HG03460 (cell line): ENCODE data around the gene PNPLA7.

Experiments used
- ATAC-seq: cut with Tn5 transposase; IDR thresholded peaks from one replicate; pipeline ENCODE4 v1.9.1; 2021; ENCODE audit not compliant: unreplicated experiment

PNPLA7 gene

DNA sequence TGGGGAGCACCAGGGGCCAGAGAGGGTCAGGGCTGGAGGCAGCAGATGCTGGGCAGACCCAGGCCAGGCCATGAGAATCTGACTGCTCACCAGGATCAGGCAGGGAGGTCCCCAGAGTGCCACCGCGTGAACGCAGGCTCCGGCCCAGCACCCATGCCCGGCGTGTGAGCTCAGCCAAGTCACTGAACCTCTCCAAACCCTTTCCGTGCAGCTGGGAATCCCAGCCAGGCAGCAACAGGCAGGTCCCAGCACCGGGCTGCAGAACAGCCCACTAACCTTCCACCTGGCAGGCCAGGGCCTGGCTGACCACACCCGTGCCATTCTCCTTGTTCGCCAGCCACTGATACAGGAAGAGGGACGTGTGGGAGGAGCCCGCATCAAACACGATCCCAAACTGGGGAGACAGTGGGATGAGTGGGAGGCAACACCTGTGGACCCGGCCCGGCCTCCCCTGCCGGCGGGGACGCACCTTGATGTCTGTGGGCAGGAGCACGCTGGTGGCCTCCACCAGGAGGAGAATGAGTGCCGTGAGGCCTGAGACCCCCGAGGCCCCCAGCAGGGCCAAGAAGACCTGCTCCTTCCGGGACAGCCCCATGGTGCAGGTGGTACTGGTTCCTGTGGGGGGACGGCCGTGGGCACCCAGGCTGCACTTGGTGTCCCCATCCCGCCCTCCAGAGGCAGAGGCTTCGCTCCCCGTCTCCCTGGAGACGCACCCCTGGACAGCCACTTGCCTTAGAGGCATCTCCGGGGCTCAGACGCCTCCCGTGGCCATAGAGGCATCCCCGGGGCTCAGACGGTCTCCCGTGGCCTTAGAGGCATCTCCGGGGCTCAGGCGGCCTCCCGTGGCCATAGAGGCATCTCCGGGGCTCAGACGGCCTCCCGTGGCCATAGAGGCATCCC, 112.3 kb downstream of the PNPLA7 start:
- no peak for ATAC-seq

DNA sequence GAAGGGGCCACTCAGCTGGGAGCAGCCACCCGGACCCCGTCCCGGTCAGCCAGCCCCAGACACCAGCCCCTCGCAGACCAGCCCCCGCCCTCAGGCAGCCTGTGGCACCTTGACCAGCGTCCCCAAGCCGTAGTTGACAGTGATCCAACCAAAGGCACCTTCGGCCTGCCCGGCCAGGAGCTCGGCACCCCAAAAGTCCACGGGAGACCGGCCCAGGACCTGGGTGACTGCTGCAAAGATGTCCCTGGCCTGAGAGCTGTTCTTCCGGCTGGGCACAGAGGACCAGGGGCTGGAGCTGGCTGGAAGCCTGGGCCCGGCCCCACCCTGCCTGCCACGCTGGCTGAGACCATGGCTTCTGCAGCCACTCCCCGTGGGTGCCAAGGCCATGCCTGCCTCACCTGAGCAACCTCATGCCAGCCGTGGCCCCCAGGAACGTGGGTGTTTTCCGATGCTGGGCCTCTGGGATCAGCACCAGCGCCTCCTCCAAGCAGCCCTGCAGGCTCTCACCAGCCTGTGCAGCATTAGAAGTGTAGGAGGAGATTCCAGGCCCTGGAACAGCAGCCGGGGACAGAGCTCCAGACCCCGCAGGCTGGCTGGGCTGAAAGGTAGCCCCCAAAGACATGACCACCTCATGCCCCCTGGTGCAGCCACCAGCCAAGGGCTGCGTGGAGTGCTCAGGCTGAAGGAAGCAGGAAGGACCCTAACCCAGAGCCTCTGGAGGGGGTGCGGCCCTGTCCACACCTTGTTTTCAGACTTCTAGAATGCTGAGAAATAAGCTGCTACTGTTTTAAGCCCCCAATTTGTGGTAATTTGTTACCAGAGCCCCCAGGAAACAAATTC, 113.2 kb downstream of the PNPLA7 start:
- no peak for ATAC-seq

DNA sequence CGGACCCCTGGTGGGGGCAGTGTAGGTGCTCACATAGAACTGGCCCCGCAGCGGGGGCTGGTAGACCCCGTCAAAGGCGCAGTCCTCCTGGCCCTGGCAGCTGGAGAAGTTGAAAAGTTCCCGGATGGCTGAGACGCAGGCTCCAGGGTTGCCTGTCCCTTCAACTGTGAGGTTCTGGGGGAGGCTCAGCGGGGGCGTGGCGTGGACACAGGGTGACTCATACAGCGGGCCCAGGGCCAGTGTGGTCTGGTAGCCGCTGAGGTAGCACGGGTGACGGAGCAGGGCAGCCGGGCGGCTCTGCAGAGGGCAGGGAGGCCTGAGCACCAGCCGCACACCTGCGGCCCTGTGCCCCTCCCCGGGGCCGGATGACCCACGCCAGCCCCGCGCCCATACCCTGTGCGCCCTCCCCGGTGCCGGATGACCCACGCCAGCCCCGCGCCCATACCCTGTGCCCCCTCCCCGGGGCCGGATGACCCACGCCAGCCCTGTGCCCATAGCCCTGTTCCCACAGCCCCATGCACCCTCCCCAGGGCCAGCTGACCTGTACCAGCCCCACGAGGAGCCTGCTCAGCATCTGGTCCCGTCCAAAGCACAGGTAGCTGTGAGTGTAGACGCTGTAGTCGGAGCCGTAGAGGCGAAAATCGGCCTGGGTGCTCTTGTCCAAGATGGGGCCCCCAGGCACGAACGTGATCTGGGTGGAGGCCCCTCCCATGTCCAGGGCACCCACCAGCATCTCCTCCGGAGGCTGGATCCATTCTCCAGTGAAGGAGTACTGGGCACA, 114.0 kb downstream of the PNPLA7 start:
- no peak for ATAC-seq

DNA sequence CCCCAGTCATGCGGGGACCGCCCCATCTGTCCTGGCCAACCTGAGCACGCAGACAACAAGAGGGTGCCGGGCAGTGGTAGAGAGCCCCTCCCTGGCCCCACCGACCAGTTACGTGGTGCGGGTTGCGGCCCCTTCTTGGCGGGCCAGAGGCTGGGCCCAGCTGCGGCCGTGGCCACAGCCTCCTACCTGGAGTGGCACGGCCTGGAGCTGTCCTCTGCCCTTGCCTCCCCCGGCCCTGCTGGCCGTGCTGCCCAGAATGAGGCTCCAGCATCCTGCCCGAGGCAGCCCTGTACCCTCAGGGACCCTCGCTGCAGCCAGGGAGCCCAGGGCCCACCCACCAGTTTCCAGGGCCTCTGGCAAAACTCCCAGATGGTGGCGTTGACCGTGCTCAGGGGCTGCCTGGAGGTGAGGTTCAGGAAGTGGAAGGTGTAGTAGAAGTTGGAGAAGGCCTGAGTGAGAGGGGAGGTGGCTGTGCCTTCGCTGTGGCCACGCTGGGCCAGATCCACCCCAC, 114.8 kb downstream of the PNPLA7 start:
- no peak for ATAC-seq

DNA sequence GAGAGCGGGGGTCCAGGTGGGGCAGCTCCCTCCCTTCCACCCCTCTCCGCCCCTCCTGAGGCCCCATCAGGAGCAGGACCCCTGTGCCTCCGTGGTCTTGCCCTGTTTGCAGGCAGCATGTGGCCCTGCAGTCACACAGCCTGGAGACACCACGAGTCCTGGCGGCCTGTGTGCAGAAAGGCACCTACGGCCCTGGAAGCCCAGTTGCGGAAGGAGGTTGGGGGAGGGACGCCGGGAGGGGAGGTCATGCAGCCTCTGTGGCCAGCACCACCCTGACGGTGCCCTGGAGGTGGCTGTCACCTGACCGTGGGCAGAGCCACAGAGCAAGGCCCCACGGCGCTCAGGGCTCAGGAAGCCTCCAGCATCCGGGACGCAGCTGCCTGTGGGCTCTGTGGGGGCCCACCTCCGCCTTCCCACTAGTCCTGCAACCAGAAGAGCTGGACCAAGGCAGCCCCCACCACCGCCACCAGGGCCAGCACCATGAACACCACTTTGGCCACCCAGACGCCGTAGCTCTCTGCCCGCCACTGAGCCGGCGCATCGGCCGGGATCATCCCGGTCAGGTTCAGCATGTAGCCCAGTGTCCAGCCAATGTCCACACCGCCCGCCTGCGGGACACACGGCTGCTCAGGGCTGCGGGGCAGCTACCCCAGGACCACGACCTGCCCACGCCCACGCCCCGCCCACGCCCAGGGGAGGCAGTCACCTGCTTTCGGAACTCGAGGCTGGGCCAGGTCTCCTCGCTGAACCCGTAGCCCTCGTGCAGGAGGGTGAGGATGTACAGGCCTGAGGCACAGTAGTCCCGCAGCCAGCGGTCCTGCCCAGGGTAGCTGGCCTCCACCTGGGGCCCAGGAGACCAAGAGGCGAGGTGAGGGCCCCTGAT, 115.5 kb downstream of the PNPLA7 start:
- ATAC-seq = no peak

DNA sequence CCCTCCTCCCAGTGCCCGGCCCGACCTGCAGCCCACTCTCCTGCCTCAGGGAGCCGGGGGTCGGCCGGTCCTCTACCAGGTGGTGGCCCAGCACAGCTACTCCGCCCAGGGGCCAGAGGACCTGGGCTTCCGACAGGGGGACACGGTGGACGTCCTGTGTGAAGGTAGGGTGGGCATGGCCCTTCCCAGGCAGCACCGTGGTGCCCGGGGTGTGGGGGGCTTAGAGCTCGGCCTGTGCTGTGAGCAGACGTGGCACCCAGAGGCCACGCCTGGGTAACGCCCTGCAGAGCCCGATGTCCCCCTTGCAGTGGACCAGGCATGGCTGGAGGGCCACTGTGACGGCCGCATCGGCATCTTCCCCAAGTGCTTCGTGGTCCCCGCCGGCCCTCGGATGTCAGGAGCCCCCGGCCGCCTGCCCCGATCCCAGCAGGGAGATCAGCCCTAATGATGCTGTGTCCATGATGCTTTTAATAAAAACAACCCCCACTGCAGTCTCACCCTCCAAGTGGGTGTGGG, 116.2 kb downstream of the PNPLA7 start:
- no peak for ATAC-seq

DNA sequence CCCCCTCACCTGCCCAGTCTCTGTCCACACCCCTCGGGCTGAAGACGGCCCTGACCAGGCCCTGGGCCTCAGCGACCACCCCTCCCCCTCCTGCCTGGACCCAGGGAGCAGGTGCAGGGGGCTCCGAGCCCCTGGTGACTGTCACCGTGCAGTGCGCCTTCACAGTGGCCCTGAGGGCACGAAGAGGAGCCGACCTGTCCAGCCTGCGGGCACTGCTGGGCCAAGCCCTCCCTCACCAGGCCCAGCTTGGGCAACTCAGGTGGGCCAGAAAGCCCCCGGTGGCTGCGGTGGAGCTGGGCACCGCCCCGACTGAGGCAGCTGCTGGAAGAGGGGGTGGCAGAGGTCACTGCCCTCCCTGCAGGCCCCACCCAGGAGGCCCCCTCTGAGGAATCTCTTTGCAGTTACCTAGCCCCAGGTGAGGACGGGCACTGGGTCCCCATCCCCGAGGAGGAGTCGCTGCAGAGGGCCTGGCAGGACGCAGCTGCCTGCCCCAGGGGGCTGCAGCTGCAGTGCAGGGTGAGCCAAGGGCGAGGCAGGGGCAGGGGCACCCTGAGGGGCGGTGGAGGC, 116.8 kb downstream of the PNPLA7 start:
- ATAC-seq = no peak

DNA sequence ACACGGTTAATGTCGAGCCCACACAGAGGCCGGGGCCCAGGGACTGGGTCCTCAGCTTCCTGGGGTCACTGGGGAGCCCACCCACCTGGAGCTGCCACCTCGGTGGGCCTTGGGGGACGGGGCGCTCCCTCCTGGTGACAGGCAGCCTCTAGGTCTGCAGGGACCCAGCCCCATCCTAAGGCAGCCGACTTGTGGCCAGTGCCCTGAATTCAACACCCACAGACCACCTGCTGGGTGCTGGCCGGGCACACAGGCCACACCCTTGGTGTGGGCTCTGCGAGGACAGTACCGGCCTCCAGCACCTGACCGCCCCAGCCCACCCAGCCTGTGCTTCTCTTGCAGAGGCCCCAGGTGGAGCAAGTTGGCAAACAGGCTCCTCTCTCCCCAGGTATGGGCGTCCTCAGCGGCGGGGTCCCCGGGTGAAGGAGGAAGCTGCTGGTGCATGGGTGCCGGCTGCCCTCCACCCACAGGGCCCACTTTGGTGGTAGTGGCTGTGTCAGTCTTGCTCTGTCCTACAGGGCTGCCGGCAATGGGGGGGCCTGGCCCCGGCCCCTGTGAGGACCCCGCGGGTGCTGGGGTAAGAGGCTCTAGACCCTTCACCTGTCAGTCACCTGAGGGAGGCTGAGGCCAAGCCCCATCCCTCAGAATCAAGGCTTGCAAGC, 117.4 kb downstream of the PNPLA7 start:
- ATAC-seq = no peak

DNA sequence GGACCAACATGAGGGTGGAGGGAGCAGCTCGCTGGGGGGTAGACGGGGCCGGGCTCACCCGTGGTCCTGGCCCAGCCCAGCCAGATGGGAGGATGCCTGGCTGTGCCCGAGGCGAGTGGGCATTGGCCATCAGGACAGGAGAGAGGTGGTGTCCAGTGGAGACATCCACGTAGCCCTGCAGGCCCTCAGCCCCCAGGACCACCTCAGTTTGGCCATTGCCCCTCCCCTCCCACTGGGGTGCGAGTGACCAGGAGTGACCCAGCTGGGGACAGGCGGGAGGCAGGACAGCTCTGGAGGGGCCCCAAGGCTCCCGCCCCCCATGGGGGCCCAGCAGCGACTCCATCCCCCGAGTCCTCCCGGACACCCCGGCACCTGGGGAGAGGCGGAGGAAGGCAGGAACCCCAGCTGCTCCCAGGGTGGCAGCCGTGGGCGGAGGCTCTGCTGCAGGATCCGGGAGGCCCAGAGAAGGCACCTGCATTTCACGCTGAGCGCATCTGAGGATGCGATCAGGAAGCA, 118.7 kb downstream of the PNPLA7 start:
- ATAC-seq = no peak

DNA sequence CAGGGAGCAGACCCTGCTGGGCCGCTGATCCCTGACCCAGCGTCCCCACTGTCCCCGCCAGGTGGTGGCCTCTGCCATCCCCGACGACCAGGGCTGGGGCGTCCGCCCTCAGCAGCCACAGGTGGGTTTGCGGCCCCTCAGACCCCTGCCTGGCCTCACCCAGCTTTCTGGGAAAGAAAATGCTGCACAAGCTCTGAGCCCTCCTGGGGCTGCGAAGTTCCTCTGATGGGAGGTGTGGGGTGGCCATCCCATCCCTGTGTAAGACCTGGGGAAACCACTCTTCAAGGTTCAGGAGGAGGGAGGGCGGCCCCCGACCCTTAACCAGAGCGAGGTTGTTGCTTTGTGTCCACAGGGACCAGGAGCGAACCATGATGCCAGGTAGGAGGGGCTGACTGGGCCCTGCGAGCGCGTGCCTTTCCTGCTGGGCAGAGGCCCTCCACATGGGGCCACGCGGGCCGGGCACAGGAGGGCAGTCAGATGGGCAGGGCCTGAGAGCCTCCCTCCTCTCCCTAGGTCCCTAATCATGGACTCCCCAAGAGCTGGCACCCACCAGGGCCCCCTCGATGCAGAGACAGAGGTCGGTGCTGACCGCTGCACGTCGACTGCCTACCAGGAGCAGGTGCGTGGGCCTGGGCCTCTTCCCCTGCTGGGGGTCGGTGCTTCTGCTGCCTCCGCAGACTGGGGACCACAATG, 119.3 kb downstream of the PNPLA7 start:
- no peak for ATAC-seq

DNA sequence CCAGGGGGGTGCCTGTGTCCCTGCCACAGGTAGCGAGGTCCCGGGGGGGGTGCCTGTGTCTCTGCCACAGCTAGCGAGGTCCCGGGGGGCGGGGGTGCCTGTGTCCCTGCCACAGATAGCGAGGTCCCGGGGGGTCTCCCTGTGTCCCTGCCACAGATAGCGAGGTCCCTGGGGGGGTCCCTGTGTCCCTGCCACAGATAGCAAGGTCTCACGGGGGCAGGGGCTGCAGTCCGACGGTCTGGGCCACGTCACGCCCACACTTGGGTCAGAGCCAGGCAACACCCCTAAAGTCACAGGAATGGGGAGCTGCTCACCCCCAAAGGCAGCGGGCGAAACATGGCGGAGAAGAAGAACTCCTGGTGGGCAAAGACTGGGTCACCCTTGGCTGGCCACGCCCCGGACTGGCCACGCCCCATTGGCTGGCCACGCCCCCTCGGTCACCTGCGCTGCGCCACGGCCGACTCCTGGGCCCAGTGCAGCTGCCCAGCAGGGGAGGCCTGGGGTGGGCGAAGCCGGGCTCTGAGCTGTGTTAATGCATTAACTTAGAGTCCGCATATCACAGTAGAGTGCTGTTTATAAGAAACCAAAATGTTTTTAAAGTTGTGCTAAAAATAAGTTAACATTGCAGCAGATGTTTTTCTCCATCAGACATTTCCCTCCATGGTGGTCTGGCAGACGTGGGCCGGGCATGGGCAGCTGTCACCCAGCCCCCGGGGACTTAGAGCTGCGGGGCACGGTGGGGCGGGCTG, 120.1 kb downstream of the PNPLA7 start:
- ATAC-seq = no peak

DNA sequence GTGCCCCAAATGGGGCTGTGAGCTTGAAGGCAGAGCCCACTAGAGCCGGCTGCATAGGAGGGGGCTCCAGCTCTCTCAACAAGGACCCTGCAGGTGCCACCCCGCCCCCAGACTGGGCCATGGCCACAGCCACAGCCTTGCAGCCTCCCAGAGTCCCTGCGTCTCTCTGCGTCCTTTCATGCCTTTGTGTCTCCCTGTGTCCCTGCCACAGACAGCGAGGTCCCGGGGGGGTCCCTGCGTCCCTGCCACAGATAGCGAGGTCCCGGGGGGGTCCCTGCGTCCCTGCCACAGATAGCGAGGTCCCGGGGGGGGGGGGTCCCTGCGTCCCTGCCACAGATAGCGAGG, 120.7 kb downstream of the PNPLA7 start:
- ATAC-seq = no peak

DNA sequence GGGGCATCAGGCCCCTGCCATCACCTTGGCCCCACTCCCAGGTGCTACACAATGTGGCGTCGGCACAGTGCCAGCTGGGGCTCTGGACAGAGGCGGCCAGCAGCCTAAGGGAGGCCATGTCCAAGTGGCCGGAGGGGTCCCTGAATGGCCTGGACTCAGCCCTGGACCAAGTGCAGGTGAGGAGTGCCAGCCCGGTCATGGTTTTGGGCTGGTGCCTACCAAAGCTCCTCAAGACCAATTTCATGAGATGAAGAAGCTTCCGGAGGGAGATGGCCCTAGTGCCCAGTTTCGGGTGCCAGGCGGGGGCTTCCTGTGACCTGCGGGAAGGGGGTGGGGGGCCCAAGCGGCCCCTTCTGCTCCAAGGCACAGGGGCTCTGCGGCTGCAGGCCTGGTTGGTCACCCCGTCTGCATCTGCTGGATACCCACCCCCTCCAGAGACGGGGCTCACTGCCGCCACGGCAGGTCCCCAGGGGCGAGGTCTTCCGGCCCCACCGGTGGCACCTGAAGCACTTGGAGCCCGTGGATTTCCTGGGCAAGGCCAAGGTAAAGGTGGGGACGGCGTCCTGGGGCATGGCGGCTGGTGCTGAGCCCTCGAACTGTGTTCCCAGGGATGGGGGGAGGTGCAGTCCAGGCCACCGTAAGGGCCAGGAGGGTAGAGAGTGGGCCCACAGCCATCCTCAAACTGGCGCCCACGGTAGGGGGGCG, 121.2 kb downstream of the PNPLA7 start:
- no peak for ATAC-seq

DNA sequence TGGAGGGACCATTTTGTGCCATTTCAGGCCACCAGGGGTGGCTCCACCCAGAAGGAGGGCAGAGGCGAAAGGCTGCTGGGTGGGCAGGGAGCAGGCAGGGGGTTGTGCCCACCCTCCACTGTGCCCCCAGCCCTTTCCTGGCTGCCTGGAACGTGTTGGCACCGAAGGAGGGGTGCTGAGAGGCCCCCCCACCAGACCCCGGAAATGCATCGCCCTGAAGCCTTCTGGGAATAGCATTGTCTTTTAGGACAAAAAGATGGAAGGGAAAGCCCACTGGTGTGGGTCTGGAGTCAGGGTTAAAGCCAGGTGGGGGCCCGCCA, 121.9 kb downstream of the PNPLA7 start:
- ATAC-seq = no peak

DNA sequence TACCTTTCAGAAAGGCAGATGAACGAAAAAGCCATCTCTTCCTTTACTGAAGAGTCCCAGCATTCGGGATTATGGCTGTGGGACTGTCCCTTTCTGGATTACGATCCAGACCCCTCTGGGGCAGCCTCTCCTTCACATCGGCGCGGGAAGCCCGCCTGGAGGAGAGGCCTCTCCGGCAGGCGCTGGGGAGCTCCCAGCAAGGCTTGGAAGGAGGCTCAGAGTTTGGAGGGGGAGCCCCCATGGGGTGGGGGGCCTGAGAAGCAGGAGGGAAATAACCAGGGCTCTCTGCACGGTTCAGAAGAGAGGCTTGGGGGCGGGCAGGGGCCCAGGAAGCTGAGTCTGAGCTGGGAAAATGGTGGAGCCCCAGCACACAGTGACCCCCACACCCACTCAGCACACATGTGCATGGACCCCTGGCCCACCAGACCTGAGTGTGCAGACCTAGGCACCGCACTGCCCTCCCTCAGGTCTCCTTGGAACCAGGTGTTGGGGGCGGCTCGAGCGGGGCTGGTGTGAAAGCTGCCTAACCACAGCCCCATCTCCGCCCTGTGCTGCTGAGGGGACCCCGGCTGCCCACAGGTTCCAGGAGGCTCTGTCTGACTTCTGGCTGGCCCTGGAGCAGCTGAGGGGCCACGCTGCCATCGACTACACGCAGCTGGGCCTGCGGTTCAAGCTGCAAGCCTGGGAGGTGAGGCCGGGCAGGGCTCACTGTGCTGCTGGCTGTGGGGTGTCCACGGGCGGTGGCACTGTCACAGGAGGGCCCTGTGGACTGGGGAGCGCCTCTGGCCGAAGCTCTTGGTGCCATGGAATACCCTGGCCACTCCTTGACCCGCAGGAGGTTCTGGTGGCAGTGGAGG, 122.5 kb downstream of the PNPLA7 start:
- no peak for ATAC-seq

DNA sequence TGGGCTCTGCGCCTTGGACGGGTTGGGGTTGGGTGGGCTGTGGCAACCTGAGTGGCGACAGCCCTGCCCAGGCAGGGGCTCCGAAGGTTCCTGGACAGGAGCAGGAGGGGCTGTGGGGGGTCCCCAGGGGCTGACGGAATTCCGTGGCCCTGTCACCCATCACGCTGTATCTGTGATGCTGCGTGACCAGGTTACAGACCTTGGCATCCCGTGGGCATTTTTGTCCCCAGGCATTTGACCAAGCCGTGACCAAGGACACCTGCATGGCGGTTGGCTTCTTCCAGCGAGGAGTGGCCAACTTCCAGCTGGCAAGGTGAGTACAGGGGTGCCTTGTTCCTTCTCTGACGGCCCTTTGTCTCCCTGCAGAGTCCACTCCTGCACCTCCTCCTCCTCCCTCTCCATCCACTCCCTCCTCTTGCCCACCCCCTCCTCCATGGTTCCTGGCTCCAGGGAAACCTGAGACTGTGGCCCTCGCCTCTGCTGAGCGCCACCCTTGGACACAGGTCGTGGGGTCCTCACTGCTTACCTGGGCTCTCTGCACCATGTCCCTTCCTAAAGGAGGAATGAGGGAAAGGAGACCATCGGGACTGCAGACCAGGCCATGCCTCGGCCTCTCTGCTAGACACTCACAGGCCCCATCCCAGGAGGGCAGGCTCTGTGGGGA, 124.1 kb downstream of the PNPLA7 start:
- no peak for ATAC-seq
